Renal cortical epithelial cell (primary cell): ENCODE results near the gene ENPP7. TPM values are rescaled to one million over a fixed set of nuclear protein-coding genes. Genes with fewer than 3 reads are reported as not detected.

Experiments used
- DNase-seq: peaks from one replicate; pipeline ENCODE4 v3.0.0-alpha.2; 2011; ENCODE audit warnings: low read depth
- total RNA-seq: library from RNA; depleted of rRNA; stranded (reverse); fragments of >200 nt; gene quantifications from 2 replicates; pipeline ENCODE4 v1.2.3, GENCODE V29; 2014

Gene ENPP7
- total RNA-seq, 1 donor from 2014 or later = not detected

DNA sequence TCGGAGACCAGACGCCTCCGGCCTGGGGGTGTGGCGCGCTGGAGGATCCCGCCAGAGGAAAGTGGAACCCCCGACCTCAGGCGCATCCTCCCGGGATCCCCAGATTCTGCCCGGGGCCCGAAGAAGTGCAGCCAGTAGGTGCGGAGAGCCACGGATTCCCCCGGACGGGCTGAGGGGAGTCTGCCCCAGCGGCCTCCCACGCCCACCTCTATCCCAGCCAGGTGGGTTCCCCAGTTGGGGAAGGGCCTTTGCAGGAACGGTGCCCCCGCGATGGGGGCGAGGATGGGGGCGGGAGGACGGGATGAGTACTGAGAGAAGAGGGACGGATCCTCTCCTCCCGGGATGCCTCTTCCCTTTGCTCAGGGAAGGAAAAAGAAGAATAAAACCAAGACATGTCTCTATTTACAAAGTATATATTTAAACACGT is 61.0 kb downstream of the ENPP7 start:
- DNase-seq = no peak

Other genes starting within 250 kb of the ENPP7 start
- not detected in 2 replicates for gene RBFOX3, start 119.9 kb upstream of the ENPP7 start, total RNA-seq
- 1.5 and 1.9 TPM in 2 replicates for gene CBX2, start 47.2 kb downstream of the ENPP7 start, total RNA-seq
- gene CBX8, start 66.1 kb downstream of the ENPP7 start, total RNA-seq = 6.1 and 7.8 TPM in 2 replicates
- gene CBX4, start 108.5 kb downstream of the ENPP7 start, total RNA-seq = 5.9 and 9.2 TPM in 2 replicates